Upper lobe of right lung (tissue), 1 donor: ENCODE measurements around the gene TRIM65. TPM values are rescaled to one million over a fixed set of nuclear protein-coding genes. Genes with fewer than 3 reads are reported as not detected.

Experiments used
- ATAC-seq: fragments of 200-7000 bp; cut with Tn5 transposase; one replicate; pipeline ENCODE4 v1.9.1; 2020; ENCODE audit warnings: mild to moderate bottlenecking, moderate library complexity
- DNase-seq: peaks from one replicate; pipeline ENCODE4 v3.0.0-alpha.2; 2020
- H3K27ac ChIP-seq: fragments of 200-600 bp; one replicate; pipeline ENCODE4 v1.8.0; 2022
- H3K27me3 ChIP-seq: fragments of 200-600 bp; one replicate; pipeline ENCODE4 v1.8.0; 2022; ENCODE audit warnings: mild to moderate bottlenecking
- H3K36me3 ChIP-seq: fragments of 200-600 bp; one replicate; pipeline ENCODE4 v1.8.0; 2022
- H3K4me1 ChIP-seq: fragments of 200-600 bp; one replicate; pipeline ENCODE4 v1.8.0; 2022
- H3K4me3 ChIP-seq: fragments of 200-600 bp; one replicate; pipeline ENCODE4 v1.8.0; 2022; ENCODE audit warnings: mild to moderate bottlenecking
- H3K9me3 ChIP-seq: fragments of 200-600 bp; one replicate; pipeline ENCODE4 v1.8.0; 2022
- intact Hi-C: fragments of 100-400 bp; cut with DNase I; formaldehyde crosslinking; loops from one replicate; pipeline ENCODE4 v1.11.0; 2022
- total RNA-seq: library from RNA; stranded (reverse); fragmentation: NEBNext Ultra II Directional; extraction: Animal tissue kit (Norgen Biotek cat#: 25700); gene quantifications from one replicate; pipeline ENCODE4 v1.2.1, GENCODE V29; 2021
- TF ChIP-seq, protein P1 (sequence below): fragments of 200-600 bp; IDR thresholded peaks from one replicate; pipeline ENCODE4 v1.8.0; 2022; ENCODE audit warnings: antibody characterized with exemption
- donor health status: DM: no; HTN: yes; CAD: no; lungs with severe emphysema.

The TRIM65 gene
- total RNA-seq, 1 donor from 2014 or later: 28.7 TPM

GRCh38 chr17:75902406-75902805, 5.7 kb upstream of the TRIM65 start:
- intact Hi-C loops: no loop called here
- no peak for DNase-seq
- H3K36me3 ChIP-seq: peaks cover 52% of the 10 kb centered on the region
- H3K27ac ChIP-seq: no peak overlapping the region
- H3K9me3 ChIP-seq: no peaks in the 10 kb centered on the region
- H3K4me3 ChIP-seq: no peak overlapping the region
- ATAC-seq: no peak
- peaks cover 18% of the 10 kb centered on the region for H3K4me1 ChIP-seq
- no peaks in the 10 kb centered on the region for H3K27me3 ChIP-seq
- TF ChIP-seq, protein P1, sequence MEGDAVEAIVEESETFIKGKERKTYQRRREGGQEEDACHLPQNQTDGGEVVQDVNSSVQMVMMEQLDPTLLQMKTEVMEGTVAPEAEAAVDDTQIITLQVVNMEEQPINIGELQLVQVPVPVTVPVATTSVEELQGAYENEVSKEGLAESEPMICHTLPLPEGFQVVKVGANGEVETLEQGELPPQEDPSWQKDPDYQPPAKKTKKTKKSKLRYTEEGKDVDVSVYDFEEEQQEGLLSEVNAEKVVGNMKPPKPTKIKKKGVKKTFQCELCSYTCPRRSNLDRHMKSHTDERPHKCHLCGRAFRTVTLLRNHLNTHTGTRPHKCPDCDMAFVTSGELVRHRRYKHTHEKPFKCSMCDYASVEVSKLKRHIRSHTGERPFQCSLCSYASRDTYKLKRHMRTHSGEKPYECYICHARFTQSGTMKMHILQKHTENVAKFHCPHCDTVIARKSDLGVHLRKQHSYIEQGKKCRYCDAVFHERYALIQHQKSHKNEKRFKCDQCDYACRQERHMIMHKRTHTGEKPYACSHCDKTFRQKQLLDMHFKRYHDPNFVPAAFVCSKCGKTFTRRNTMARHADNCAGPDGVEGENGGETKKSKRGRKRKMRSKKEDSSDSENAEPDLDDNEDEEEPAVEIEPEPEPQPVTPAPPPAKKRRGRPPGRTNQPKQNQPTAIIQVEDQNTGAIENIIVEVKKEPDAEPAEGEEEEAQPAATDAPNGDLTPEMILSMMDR: no peak

- DNase-seq (no peak), ATAC-seq (no peak)
- H3K36me3 ChIP-seq: peaks cover 52% of the 10 kb centered on the region
- H3K4me1 ChIP-seq: peaks cover 18% of the 10 kb centered on the region
- no peak overlapping the region for H3K4me3 ChIP-seq
- H3K27ac ChIP-seq: no peak overlapping the region
- TF ChIP-seq, protein P1: no peak
- H3K9me3 ChIP-seq: no peaks in the 10 kb centered on the region
- intact Hi-C loops: no loop called here
- no peaks in the 10 kb centered on the region for H3K27me3 ChIP-seq
Observed at GRCh38 chr17:75901727-75902126, 5.0 kb upstream of the TRIM65 start.

DNA sequence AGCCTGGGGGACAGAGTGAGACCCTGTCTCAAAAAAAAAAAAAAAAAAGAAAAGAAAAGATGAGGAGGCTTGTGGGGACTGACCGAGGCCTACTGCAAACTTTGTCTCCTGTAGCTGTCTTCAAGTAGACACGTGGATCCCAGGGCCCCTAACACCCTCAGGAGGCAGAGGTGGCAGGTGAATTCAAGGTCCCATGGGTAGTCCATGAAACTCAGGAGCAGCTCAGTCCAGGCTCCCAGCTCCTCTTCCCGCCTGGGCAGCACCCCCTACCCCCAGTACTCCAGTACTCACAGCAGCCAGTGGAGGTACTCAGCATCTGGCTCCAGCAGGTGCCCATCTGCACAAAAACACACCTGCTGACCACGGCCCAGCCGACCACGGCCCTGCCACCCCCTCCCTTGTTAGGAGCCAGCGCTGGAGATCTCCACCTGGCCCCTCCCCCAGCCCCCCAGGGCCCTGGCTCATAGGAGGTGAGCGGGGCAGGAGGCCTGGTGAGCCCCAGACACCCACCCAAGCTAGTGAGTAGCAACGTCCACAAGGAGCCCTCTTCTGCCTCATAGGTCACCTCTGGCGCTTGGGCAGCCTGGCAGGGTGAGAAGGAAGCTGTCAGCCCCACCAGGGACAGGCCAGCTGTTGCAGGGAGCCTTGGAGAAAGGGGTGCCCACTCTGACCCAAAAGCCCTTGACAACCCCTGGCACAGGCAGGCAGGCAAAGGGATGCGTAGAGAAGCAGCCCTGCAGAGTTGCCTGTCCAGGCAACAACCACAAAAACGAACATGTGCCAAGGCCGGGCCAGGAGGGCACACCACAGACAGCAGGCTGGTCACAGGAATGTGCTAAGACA, 4.2 kb upstream of the TRIM65 start:
- TF ChIP-seq, protein P1: no peak
- intact Hi-C loops: no loop called here
- Histone ChIP-seq H3K4me3 (no peak overlapping the region), H3K36me3 (peaks cover 52% of the 10 kb centered on the region), H3K27ac (no peak overlapping the region), H3K9me3 (no peaks in the 10 kb centered on the region), H3K4me1 (peaks cover 18% of the 10 kb centered on the region), H3K27me3 (no peaks in the 10 kb centered on the region)
- ATAC-seq (no peak), DNase-seq (peak; percentile 61)

GRCh38 chr17:75899767-75900468, 3.2 kb upstream of the TRIM65 start:
- no peaks in the 10 kb centered on the region for H3K9me3 ChIP-seq
- DNase-seq (peak; percentile 64), ATAC-seq (no peak)
- no peak overlapping the region for H3K4me3 ChIP-seq
- intact Hi-C loops: no loop called here
- no peaks in the 10 kb centered on the region for H3K27me3 ChIP-seq
- H3K27ac ChIP-seq: no peak overlapping the region
- TF ChIP-seq, protein P1: no peak
- peaks cover 20% of the 10 kb centered on the region for H3K4me1 ChIP-seq
- H3K36me3 ChIP-seq: peaks cover 52% of the 10 kb centered on the region

DNA sequence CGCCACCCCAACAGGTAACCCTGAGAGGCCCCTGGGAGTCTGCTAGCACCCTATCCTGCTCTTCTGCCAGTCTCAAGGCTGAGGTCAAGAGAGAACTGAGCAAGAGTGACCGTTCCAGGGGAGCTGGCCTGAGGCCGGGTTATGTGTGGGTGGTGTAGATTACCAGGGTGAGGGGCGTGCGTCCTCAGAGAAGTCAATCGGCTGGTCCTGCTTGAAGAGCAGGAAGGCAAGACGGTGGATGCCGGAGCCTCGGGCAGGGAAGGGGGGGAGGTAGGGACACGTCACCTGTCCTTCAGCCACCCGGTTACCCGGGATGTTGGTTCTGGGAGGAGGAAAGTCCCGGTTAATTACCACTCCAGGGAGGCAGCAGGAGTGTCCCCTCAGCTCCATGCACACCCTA, 2.6 kb upstream of the TRIM65 start:
- Histone ChIP-seq H3K4me1 (peaks cover 24% of the 10 kb centered on the region), H3K36me3 (peaks cover 52% of the 10 kb centered on the region), H3K27me3 (no peaks in the 10 kb centered on the region), H3K27ac (no peak overlapping the region), H3K9me3 (no peaks in the 10 kb centered on the region), H3K4me3 (no peak overlapping the region)
- ATAC-seq (no peak), DNase-seq (no peak)
- intact Hi-C loops: no loop called here
- TF ChIP-seq, protein P1: no peak
